ENCODE data around the gene SSH2.
A peak's percentile ranks its signal among the peaks of the same experiment; 100 is the strongest.

The SSH2 gene

GRCh38 chr17:29929006-29929532, 959 bp downstream of the SSH2 start:
- Histone ChIP-seq H3K4me3 (ENCODE audit: low read length in 2 of 2) (peak overlapping the region; percentile 97 to 100), H3K9me3 (ENCODE audit: control insufficient read depth in 2 of 2, low read length in 2 of 2) (no peaks in the 10 kb centered on the region), H3K4me1 (ENCODE audit: control insufficient read depth in 2 of 2, insufficient read depth in 2 of 2, low read length in 2 of 2) (peaks cover 16 to 21% of the 10 kb centered on the region in 2 donors), H3K27ac (ENCODE audit: low read depth in 2 of 2, low read length in 2 of 2) (peak overlapping the region; percentile 95 to 97), H3K9ac (ENCODE audit: low read depth in 1 of 2, low read length in 2 of 2) (peak overlapping the region; percentile 93 to 96), H3K36me3 (ENCODE audit: control insufficient read depth in 2 of 2, insufficient read depth in 2 of 2, low read length in 2 of 2) (peaks cover 0 to 5% of the 10 kb centered on the region in 2 donors), H3K27me3 (ENCODE audit: control insufficient read depth in 2 of 2, insufficient read depth in 2 of 2, low read length in 2 of 2) (no peaks in the 10 kb centered on the region)

- no peaks in the 10 kb centered on the region for H3K9me3 ChIP-seq (ENCODE audit: control insufficient read depth in 2 of 2, low read length in 2 of 2)
- H3K27me3 ChIP-seq (ENCODE audit: control insufficient read depth in 2 of 2, insufficient read depth in 2 of 2, low read length in 2 of 2): no peaks in the 10 kb centered on the region
- peaks cover 0 to 5% of the 10 kb centered on the region in 2 donors for H3K36me3 ChIP-seq (ENCODE audit: control insufficient read depth in 2 of 2, insufficient read depth in 2 of 2, low read length in 2 of 2)
- H3K9ac ChIP-seq (ENCODE audit: low read depth in 1 of 2, low read length in 2 of 2): no peak overlapping the region
- no peak overlapping the region for H3K4me3 ChIP-seq (ENCODE audit: low read length in 2 of 2)
- H3K27ac ChIP-seq (ENCODE audit: low read depth in 2 of 2, low read length in 2 of 2): no peak overlapping the region
- H3K4me1 ChIP-seq (ENCODE audit: control insufficient read depth in 2 of 2, insufficient read depth in 2 of 2, low read length in 2 of 2): peaks cover 16 to 21% of the 10 kb centered on the region in 2 donors
Measured at GRCh38 chr17:29927546-29927945, 2.5 kb downstream of the SSH2 start.

GRCh38 chr17:29924786-29925185, 5.2 kb downstream of the SSH2 start:
- H3K4me3 ChIP-seq (ENCODE audit: low read length in 2 of 2): no peak overlapping the region
- no peaks in the 10 kb centered on the region for H3K27me3 ChIP-seq (ENCODE audit: control insufficient read depth in 2 of 2, insufficient read depth in 2 of 2, low read length in 2 of 2)
- H3K9ac ChIP-seq (ENCODE audit: low read depth in 1 of 2, low read length in 2 of 2): no peak overlapping the region
- no peak overlapping the region for H3K27ac ChIP-seq (ENCODE audit: low read depth in 2 of 2, low read length in 2 of 2)
- H3K36me3 ChIP-seq (ENCODE audit: control insufficient read depth in 2 of 2, insufficient read depth in 2 of 2, low read length in 2 of 2): peaks cover 3 to 5% of the 10 kb centered on the region in 2 donors
- no peaks in the 10 kb centered on the region for H3K9me3 ChIP-seq (ENCODE audit: control insufficient read depth in 2 of 2, low read length in 2 of 2)
- peaks cover 4 to 9% of the 10 kb centered on the region in 2 donors for H3K4me1 ChIP-seq (ENCODE audit: control insufficient read depth in 2 of 2, insufficient read depth in 2 of 2, low read length in 2 of 2)

- Histone ChIP-seq H3K4me3 (ENCODE audit: low read length in 2 of 2) (no peak overlapping the region), H3K36me3 (ENCODE audit: control insufficient read depth in 2 of 2, insufficient read depth in 2 of 2, low read length in 2 of 2) (peaks cover 0 to 3% of the 10 kb centered on the region in 2 donors), H3K27me3 (ENCODE audit: control insufficient read depth in 2 of 2, insufficient read depth in 2 of 2, low read length in 2 of 2) (no peaks in the 10 kb centered on the region), H3K27ac (ENCODE audit: low read depth in 2 of 2, low read length in 2 of 2) (no peak overlapping the region), H3K9me3 (ENCODE audit: control insufficient read depth in 2 of 2, low read length in 2 of 2) (no peaks in the 10 kb centered on the region), H3K4me1 (ENCODE audit: control insufficient read depth in 2 of 2, insufficient read depth in 2 of 2, low read length in 2 of 2) (no peaks in the 10 kb centered on the region), H3K9ac (ENCODE audit: low read depth in 1 of 2, low read length in 2 of 2) (no peak overlapping the region)
Measured at GRCh38 chr17:29918922-29919856, 10.8 kb downstream of the SSH2 start.

- H3K27me3 ChIP-seq (ENCODE audit: control insufficient read depth in 2 of 2, insufficient read depth in 2 of 2, low read length in 2 of 2): no peaks in the 10 kb centered on the region
- peaks cover 0 to 3% of the 10 kb centered on the region in 2 donors for H3K36me3 ChIP-seq (ENCODE audit: control insufficient read depth in 2 of 2, insufficient read depth in 2 of 2, low read length in 2 of 2)
- no peaks in the 10 kb centered on the region for H3K4me1 ChIP-seq (ENCODE audit: control insufficient read depth in 2 of 2, insufficient read depth in 2 of 2, low read length in 2 of 2)
- H3K4me3 ChIP-seq (ENCODE audit: low read length in 2 of 2): no peak overlapping the region
- no peak overlapping the region for H3K9ac ChIP-seq (ENCODE audit: low read depth in 1 of 2, low read length in 2 of 2)
- no peak overlapping the region for H3K27ac ChIP-seq (ENCODE audit: low read depth in 2 of 2, low read length in 2 of 2)
- H3K9me3 ChIP-seq (ENCODE audit: control insufficient read depth in 2 of 2, low read length in 2 of 2): no peaks in the 10 kb centered on the region
Measured at GRCh38 chr17:29918016-29918415, 12.0 kb downstream of the SSH2 start.

- no peaks in the 10 kb centered on the region for H3K4me1 ChIP-seq (ENCODE audit: control insufficient read depth in 2 of 2, insufficient read depth in 2 of 2, low read length in 2 of 2)
- H3K9ac ChIP-seq (ENCODE audit: low read depth in 1 of 2, low read length in 2 of 2): no peak overlapping the region
Measured at GRCh38 chr17:29914819-29915537, 15.1 kb downstream of the SSH2 start.

GRCh38 chr17:29911641-29912177, 18.3 kb downstream of the SSH2 start:
- Histone ChIP-seq H3K9ac (ENCODE audit: low read depth in 1 of 2, low read length in 2 of 2) (no peak overlapping the region), H3K4me3 (ENCODE audit: low read length in 2 of 2) (no peak overlapping the region), H3K27me3 (ENCODE audit: control insufficient read depth in 2 of 2, insufficient read depth in 2 of 2, low read length in 2 of 2) (no peaks in the 10 kb centered on the region), H3K27ac (ENCODE audit: low read depth in 2 of 2, low read length in 2 of 2) (no peak overlapping the region), H3K9me3 (ENCODE audit: control insufficient read depth in 2 of 2, low read length in 2 of 2) (no peaks in the 10 kb centered on the region), H3K4me1 (ENCODE audit: control insufficient read depth in 2 of 2, insufficient read depth in 2 of 2, low read length in 2 of 2) (no peaks in the 10 kb centered on the region), H3K36me3 (ENCODE audit: control insufficient read depth in 2 of 2, insufficient read depth in 2 of 2, low read length in 2 of 2) (no peaks in the 10 kb centered on the region)

More at GRCh38 chr17:29914819-29915537, 15.1 kb downstream of the SSH2 start:
- H3K9me3 ChIP-seq (ENCODE audit: control insufficient read depth in 2 of 2, low read length in 2 of 2): no peaks in the 10 kb centered on the region
- H3K36me3 ChIP-seq (ENCODE audit: control insufficient read depth in 2 of 2, insufficient read depth in 2 of 2, low read length in 2 of 2): no peaks in the 10 kb centered on the region
- no peak overlapping the region for H3K27ac ChIP-seq (ENCODE audit: low read depth in 2 of 2, low read length in 2 of 2)
- H3K4me3 ChIP-seq (ENCODE audit: low read length in 2 of 2): no peak overlapping the region
- H3K27me3 ChIP-seq (ENCODE audit: control insufficient read depth in 2 of 2, insufficient read depth in 2 of 2, low read length in 2 of 2): no peaks in the 10 kb centered on the region

GRCh38 chr17:29909236-29910003, 20.6 kb downstream of the SSH2 start:
- no peaks in the 10 kb centered on the region for H3K9me3 ChIP-seq (ENCODE audit: control insufficient read depth in 2 of 2, low read length in 2 of 2)
- no peak overlapping the region for H3K27ac ChIP-seq (ENCODE audit: low read depth in 2 of 2, low read length in 2 of 2)
- H3K4me3 ChIP-seq (ENCODE audit: low read length in 2 of 2): no peak overlapping the region
- H3K4me1 ChIP-seq (ENCODE audit: control insufficient read depth in 2 of 2, insufficient read depth in 2 of 2, low read length in 2 of 2): no peaks in the 10 kb centered on the region
- H3K36me3 ChIP-seq (ENCODE audit: control insufficient read depth in 2 of 2, insufficient read depth in 2 of 2, low read length in 2 of 2): no peaks in the 10 kb centered on the region
- H3K9ac ChIP-seq (ENCODE audit: low read depth in 1 of 2, low read length in 2 of 2): no peak overlapping the region
- no peaks in the 10 kb centered on the region for H3K27me3 ChIP-seq (ENCODE audit: control insufficient read depth in 2 of 2, insufficient read depth in 2 of 2, low read length in 2 of 2)

- Histone ChIP-seq H3K9ac (ENCODE audit: low read depth in 1 of 2, low read length in 2 of 2) (no peak overlapping the region), H3K36me3 (ENCODE audit: control insufficient read depth in 2 of 2, insufficient read depth in 2 of 2, low read length in 2 of 2) (no peaks in the 10 kb centered on the region), H3K4me1 (ENCODE audit: control insufficient read depth in 2 of 2, insufficient read depth in 2 of 2, low read length in 2 of 2) (no peaks in the 10 kb centered on the region), H3K27ac (ENCODE audit: low read depth in 2 of 2, low read length in 2 of 2) (no peak overlapping the region), H3K9me3 (ENCODE audit: control insufficient read depth in 2 of 2, low read length in 2 of 2) (no peaks in the 10 kb centered on the region), H3K4me3 (ENCODE audit: low read length in 2 of 2) (no peak overlapping the region), H3K27me3 (ENCODE audit: control insufficient read depth in 2 of 2, insufficient read depth in 2 of 2, low read length in 2 of 2) (no peaks in the 10 kb centered on the region)
Measured at GRCh38 chr17:29906969-29907368, 23.1 kb downstream of the SSH2 start.
